Natural killer cell (primary cell): Measurements from ENCODE around the gene FN3KRP. TPM values are rescaled to one million over a fixed set of nuclear protein-coding genes. Genes with fewer than 3 reads are reported as not detected.
"Not testable (repeated sequence)": the region's sequence is repeated elsewhere in the genome, so short reads cannot be mapped to it uniquely, and the experiment has no call there.

Source experiments
- ATAC-seq, 3 donors: fragments of 150-1000 bp in 2 of 3; fragments of 200-7000 bp in 1 of 3; cut with Tn5 transposase; 1 replicate in 1 of 3; 2 replicates in 2 of 3; pipeline ENCODE4 v1.10.0; 2021; ENCODE audit warnings: mild to moderate bottlenecking in 2 of 3, moderate library complexity in 2 of 3
- DNase-seq, 2 donors: peaks; one replicate each; pipeline versions ENCODE4 v3.0.0 to v3.0.0-alpha.2; 2013 to 2021; ENCODE audit warnings: mixed read lengths in 1 of 2
- H3K27ac ChIP-seq: one replicate; pipeline ENCODE4 v1.5.1; 2013; ENCODE audit warnings: mild to moderate bottlenecking, low read length
- H3K27me3 ChIP-seq: one replicate; pipeline ENCODE4 v1.6.1; 2013; ENCODE audit warnings: low read length; ENCODE audit not compliant: control insufficient read depth, insufficient read depth
- H3K36me3 ChIP-seq: one replicate; pipeline ENCODE4 v1.6.1; 2013; ENCODE audit warnings: low read length; ENCODE audit not compliant: control insufficient read depth, insufficient read depth
- H3K4me1 ChIP-seq: one replicate; pipeline ENCODE4 v1.6.1; 2013; ENCODE audit warnings: low read length; ENCODE audit not compliant: control insufficient read depth, insufficient read depth
- H3K4me3 ChIP-seq: one replicate; pipeline ENCODE4 v1.5.1; 2013; ENCODE audit warnings: low read length
- H3K9me3 ChIP-seq: one replicate; pipeline ENCODE4 v1.6.1; 2013; ENCODE audit warnings: low read length; ENCODE audit not compliant: control insufficient read depth, insufficient read depth
- H3K27ac Mint-ChIP-seq, 2 donors: one replicate each; pipeline ENCODE4 v1.8.0; 2022; ENCODE audit warnings: mild to moderate bottlenecking in 2 of 2, mixed read lengths in 2 of 2, moderate library complexity in 1 of 2
- H3K27me3 Mint-ChIP-seq, 2 donors: one replicate each; pipeline ENCODE4 v1.8.0; 2022; ENCODE audit warnings: low read depth in 2 of 2, mixed read lengths in 2 of 2
- H3K36me3 Mint-ChIP-seq: one replicate; pipeline ENCODE4 v1.8.0; 2022; ENCODE audit warnings: mixed read lengths
- H3K4me1 Mint-ChIP-seq, 2 donors: one replicate each; pipeline ENCODE4 v1.8.0; 2022; ENCODE audit warnings: mixed read lengths in 2 of 2
- H3K4me3 Mint-ChIP-seq: one replicate; pipeline ENCODE4 v1.8.0; 2022; ENCODE audit warnings: mild to moderate bottlenecking, moderate library complexity, mixed read lengths
- H3K9me3 Mint-ChIP-seq, 2 donors: one replicate each; pipeline ENCODE4 v1.8.0; 2022; ENCODE audit warnings: mixed read lengths in 2 of 2
- CTCF ChIP-seq: fragments of 200-600 bp; IDR thresholded peaks from one replicate; pipeline ENCODE4 v1.8.0; 2022; ENCODE audit warnings: antibody characterized with exemption
- WGBS: methylation state at CpG from one replicate; pipeline ENCODE4 v1.1.7; 2013; ENCODE audit warnings: missing lambda C conversion rate; ENCODE audit not compliant: insufficient coverage; 5-methylcytosine and 5-hydroxymethylcytosine counted together
- intact Hi-C: fragments of 100-400 bp; cut with micrococcal nuclease; formaldehyde crosslinking; loops from one replicate; pipeline ENCODE4 v1.14.2; 2022
- total RNA-seq, 4 donors: library from RNA; stranded (reverse); fragments of 120-200 nt in 1 of 4; gene quantifications; one replicate each; pipeline versions ENCODE4 v1.2.3 to v1.2.4, GENCODE V29; 2013 to 2022

Gene FN3KRP
- total RNA-seq, 3 donors from 2014 or later (not counting 1 experiment from before 2014, with no cell fraction given) = 29.4 to 42.3 (median 32.0) TPM

DNA sequence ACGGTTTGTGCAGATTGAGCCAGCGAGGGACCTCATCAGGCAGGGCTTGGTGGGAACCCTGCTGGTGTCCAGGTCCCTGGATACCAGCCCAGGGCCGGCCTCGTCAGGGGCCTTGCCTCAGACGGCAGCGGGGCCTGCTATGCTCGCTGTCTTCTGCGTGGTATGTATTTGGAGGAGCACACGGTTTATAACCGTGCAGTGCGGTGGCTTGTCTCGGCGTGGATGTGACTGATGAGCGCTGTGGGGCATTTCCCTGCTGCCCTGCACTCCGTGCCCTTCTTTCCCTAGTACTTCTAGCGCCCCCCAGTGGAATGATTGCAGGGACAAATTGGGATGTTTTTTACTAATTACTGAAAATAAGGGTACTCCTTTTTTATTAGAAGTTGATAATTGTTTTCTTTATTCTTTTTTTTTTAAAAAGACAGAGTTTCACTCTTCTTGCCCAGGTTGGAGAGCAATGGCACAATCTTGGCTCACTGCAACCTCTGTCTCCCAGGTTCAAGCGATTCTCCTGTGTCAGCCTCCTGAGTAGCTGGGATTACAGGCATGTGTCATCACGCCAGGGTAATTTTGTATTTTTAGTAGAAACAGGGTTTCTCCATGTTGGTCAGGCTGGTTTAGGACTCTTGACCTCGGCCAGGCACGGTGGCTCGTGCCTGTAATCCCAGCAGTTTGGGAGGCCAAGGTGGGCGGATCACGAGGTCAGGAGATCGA is 50.7 kb downstream of the FN3KRP start:
- WGBS = 89% methylated on average over 23 of the region's 24 CpGs
- Histone ChIP-seq H3K9me3 (no peaks in the 10 kb centered on the region), H3K4me1 (no peaks in the 10 kb centered on the region), H3K36me3 (peaks cover 25% of the 10 kb centered on the region), H3K4me3 (no peak overlapping the region), H3K27me3 (no peaks in the 10 kb centered on the region), H3K27ac (no peak overlapping the region)
- no peak for ATAC-seq
- intact Hi-C loops = no loop called here
- Mint-ChIP-seq H3K27me3 (no peaks in the 10 kb centered on the region), H3K9me3 (no peaks in the 10 kb centered on the region), H3K4me1 (peaks cover 3 to 4% of the 10 kb centered on the region in 2 donors), H3K4me3 (no peak overlapping the region), H3K27ac (no peak overlapping the region), H3K36me3 (no peaks in the 10 kb centered on the region)
- DNase-seq = peak in 1 of 2 donors; percentile 59
- TF ChIP-seq CTCF = no peak

DNA sequence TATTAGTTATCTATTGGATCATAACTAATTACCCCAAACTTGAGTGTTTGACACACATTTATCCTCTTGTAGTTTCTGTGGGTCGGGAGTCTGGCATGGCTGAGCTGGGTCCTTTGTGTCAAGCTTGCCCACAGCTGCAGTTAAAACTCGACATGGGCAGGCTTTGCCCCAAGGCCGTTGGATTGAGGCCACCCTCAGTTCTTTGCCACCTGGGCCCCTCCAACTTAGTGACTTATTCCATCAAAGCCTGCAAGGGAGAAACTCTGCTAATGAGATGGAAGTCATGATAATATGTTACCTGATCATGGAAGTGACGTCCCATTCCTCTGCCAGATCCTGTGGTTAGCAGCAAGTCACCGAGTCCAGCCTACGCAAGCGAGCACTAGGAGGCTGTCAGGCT is 52.5 kb downstream of the FN3KRP start:
- Mint-ChIP-seq H3K36me3 (no peaks in the 10 kb centered on the region), H3K9me3 (no peaks in the 10 kb centered on the region), H3K27ac (no peak overlapping the region), H3K27me3 (no peaks in the 10 kb centered on the region), H3K4me3 (no peak overlapping the region), H3K4me1 (peaks cover 5 to 13% of the 10 kb centered on the region in 2 donors)
- H3K27ac ChIP-seq = no peak overlapping the region
- intact Hi-C loops = no loop called here
- H3K9me3 ChIP-seq = no peaks in the 10 kb centered on the region
- no peak for DNase-seq
- no peak for ATAC-seq
- peaks cover 25% of the 10 kb centered on the region for H3K36me3 ChIP-seq
- over 99% methylated on average over 7 of the region's 7 CpGs for WGBS
- no peak for TF ChIP-seq CTCF
- H3K27me3 ChIP-seq = no peaks in the 10 kb centered on the region
- no peaks in the 10 kb centered on the region for H3K4me1 ChIP-seq
- no peak overlapping the region for H3K4me3 ChIP-seq

GRCh38 chr17:82772026-82772425 is 55.5 kb downstream of the FN3KRP start:
- TF ChIP-seq CTCF = no peak
- H3K27ac ChIP-seq = no peak overlapping the region
- 83% methylated on average over 3 of the region's 3 CpGs for WGBS
- no peaks in the 10 kb centered on the region for H3K27me3 ChIP-seq
- H3K27ac Mint-ChIP-seq = peak overlapping the region in 1 of 2 donors; percentile 65
- H3K36me3 Mint-ChIP-seq = no peaks in the 10 kb centered on the region
- no peaks in the 10 kb centered on the region for H3K27me3 Mint-ChIP-seq
- DNase-seq (no peak), ATAC-seq (peak in 1 of 3 donors; percentile 43)
- H3K4me1 ChIP-seq = peaks cover 25% of the 10 kb centered on the region
- H3K4me3 Mint-ChIP-seq = peak overlapping the region; percentile 53
- intact Hi-C loops = no loop called here
- H3K36me3 ChIP-seq = peaks cover 18% of the 10 kb centered on the region
- peaks cover 27 to 35% of the 10 kb centered on the region in 2 donors for H3K4me1 Mint-ChIP-seq
- no peak overlapping the region for H3K4me3 ChIP-seq
- H3K9me3 ChIP-seq = no peaks in the 10 kb centered on the region
- H3K9me3 Mint-ChIP-seq = no peaks in the 10 kb centered on the region

- peaks cover 28% of the 10 kb centered on the region for H3K4me1 ChIP-seq
- peak overlapping the region in 1 of 2 donors; percentile 82 for H3K27ac Mint-ChIP-seq
- H3K9me3 ChIP-seq, H3K4me3 ChIP-seq, intact Hi-C loops, DNase-seq, H3K36me3 Mint-ChIP-seq, H3K27ac ChIP-seq, H3K27me3 ChIP-seq, ATAC-seq, H3K27me3 Mint-ChIP-seq, H3K9me3 Mint-ChIP-seq, H3K36me3 ChIP-seq: not testable (repeated sequence)
- peak overlapping the region; percentile 87 for H3K4me3 Mint-ChIP-seq
- H3K4me1 Mint-ChIP-seq = peaks cover 32 to 40% of the 10 kb centered on the region in 2 donors
- 95% methylated on average over 19 of the region's 19 CpGs for WGBS
Measured at GRCh38 chr17:82774456-82774855, 58.0 kb downstream of the FN3KRP start.
